HEK293 (cell line): ENCODE results near the gene SPATS1.
A peak's percentile ranks its signal among the peaks of the same experiment; 100 is the strongest.

Source experiments
- CTCF ChIA-PET: fragments of 350-600 bp; formaldehyde crosslinking; extraction: SDS; loops from one replicate; lab custom pipeline; 2021; ENCODE audit warnings: antibody characterized with exemption; lab: Yijun Ruan, JAX
- POLR2A ChIA-PET: fragments of 300-600 bp; formaldehyde crosslinking; extraction: SDS; loops from one replicate; lab custom pipeline; 2020; ENCODE audit warnings: antibody characterized with exemption, inconsistent platforms; lab: Yijun Ruan, JAX
- H3K27ac ChIP-seq: fragments of 200-500 bp; sonication (Bioruptor generic); 2 replicates; pipeline ENCODE4 v1.5.1; 2014; ENCODE audit warnings: low read depth, low read length, control low read depth, inconsistent platforms; ENCODE audit errors: extremely low read depth
- H3K36me3 ChIP-seq, 2 experiments: fragments of 200-500 bp in 1 of 2; sonication (Bioruptor generic) in 1 of 2; 1 replicate in 1 of 2; 2 replicates in 1 of 2; pipeline ENCODE4 v1.5.1; 2014 to 2017; ENCODE audit warnings: inconsistent platforms in 2 of 2, low read length in 2 of 2; ENCODE audit not compliant: control insufficient read depth in 2 of 2, insufficient read depth in 1 of 2
- H3K4me1 ChIP-seq: fragments of 200-500 bp; sonication (Bioruptor generic); 2 replicates; pipeline ENCODE4 v1.5.1; 2014; ENCODE audit warnings: mild to moderate bottlenecking, low read length, inconsistent platforms; ENCODE audit not compliant: control insufficient read depth, insufficient read depth
- H3K4me3 ChIP-seq: 2 replicates; pipeline ENCODE4 v1.5.1; 2011; ENCODE audit warnings: low read depth, mild to moderate bottlenecking, control low read depth, low read length, moderate library complexity
- H3K9me3 ChIP-seq: fragments of 200-500 bp; sonication (Bioruptor generic); 2 replicates; pipeline ENCODE4 v1.5.1; 2014; ENCODE audit warnings: low read depth, low read length, inconsistent platforms; ENCODE audit not compliant: control insufficient read depth, insufficient read depth
- EGR2 ChIP-seq: fragments of 450-650 bp; formaldehyde crosslinking; IDR thresholded peaks from 2 replicates; pipeline ENCODE4 v1.5.1; 2016; ENCODE audit warnings: low read depth, missing biosample characterization, missing genetic modification characterization
- GLIS1 ChIP-seq: fragments of 450-650 bp; formaldehyde crosslinking; IDR thresholded peaks from 2 replicates; pipeline ENCODE4 v1.5.1; 2016; ENCODE audit warnings: missing biosample characterization, missing genetic modification characterization
- KLF10 ChIP-seq: fragments of 450-650 bp; IDR thresholded peaks from 2 replicates; pipeline ENCODE4 v1.5.1; 2018; ENCODE audit warnings: missing biosample characterization, mild to moderate bottlenecking, missing genetic modification characterization
- PRDM10 ChIP-seq: fragments of 450-650 bp; formaldehyde crosslinking; IDR thresholded peaks from 2 replicates; pipeline ENCODE4 v1.5.1; 2016; ENCODE audit warnings: missing biosample characterization, missing genetic modification characterization
- PRDM2 ChIP-seq: fragments of 450-650 bp; formaldehyde crosslinking; IDR thresholded peaks from 2 replicates; pipeline ENCODE4 v1.5.1; 2016; ENCODE audit warnings: missing biosample characterization, missing genetic modification characterization, borderline replicate concordance
- SP3 ChIP-seq: fragments of 450-650 bp; formaldehyde crosslinking; IDR thresholded peaks from 2 replicates; pipeline ENCODE4 v1.5.1; 2016; ENCODE audit warnings: missing biosample characterization, missing genetic modification characterization
- YY2 ChIP-seq: fragments of 450-650 bp; formaldehyde crosslinking; IDR thresholded peaks from 2 replicates; pipeline ENCODE4 v1.5.1; 2016; ENCODE audit warnings: missing biosample characterization, missing genetic modification characterization
- ZBTB7A ChIP-seq: fragments of 450-650 bp; formaldehyde crosslinking; IDR thresholded peaks from 2 replicates; pipeline ENCODE4 v1.5.1; 2016; ENCODE audit warnings: low read depth, missing biosample characterization, missing genetic modification characterization
- ZFP41 ChIP-seq: fragments of 450-650 bp; formaldehyde crosslinking; IDR thresholded peaks from 2 replicates; pipeline ENCODE4 v1.5.1; 2016; ENCODE audit warnings: missing biosample characterization, missing genetic modification characterization, borderline replicate concordance
- ZNF2 ChIP-seq: fragments of 450-650 bp; formaldehyde crosslinking; IDR thresholded peaks from 2 replicates; pipeline ENCODE4 v1.5.1; 2016; ENCODE audit warnings: missing biosample characterization, missing genetic modification characterization
- ZNF341 ChIP-seq: fragments of 450-650 bp; formaldehyde crosslinking; IDR thresholded peaks from 2 replicates; pipeline ENCODE4; 2016; ENCODE audit warnings: low read depth, missing biosample characterization, missing genetic modification characterization
- ZNF366 ChIP-seq: fragments of 450-650 bp; formaldehyde crosslinking; conservative IDR thresholded peaks from 2 replicates; pipeline ENCODE4 v1.5.1; 2016; ENCODE audit warnings: missing biosample characterization, missing genetic modification characterization
- ZNF404 ChIP-seq: fragments of 450-650 bp; formaldehyde crosslinking; IDR thresholded peaks from 2 replicates; pipeline ENCODE4 v1.5.1; 2017; ENCODE audit warnings: missing biosample characterization, missing genetic modification characterization
- ZNF521 ChIP-seq: fragments of 450-650 bp; formaldehyde crosslinking; IDR thresholded peaks from 2 replicates; pipeline ENCODE4 v1.5.1; 2017; ENCODE audit warnings: missing biosample characterization, mild to moderate bottlenecking, missing genetic modification characterization
- ZNF623 ChIP-seq: fragments of 450-650 bp; formaldehyde crosslinking; IDR thresholded peaks from 2 replicates; pipeline ENCODE4 v1.5.1; 2016; ENCODE audit warnings: missing biosample characterization, missing genetic modification characterization
- ZNF626 ChIP-seq: fragments of 450-650 bp; sonication (Bioruptor Pico); formaldehyde crosslinking; IDR thresholded peaks from 2 replicates; pipeline ENCODE4 v1.5.1; 2018; ENCODE audit warnings: missing biosample characterization, missing genetic modification characterization, inconsistent platforms
- ZNF629 ChIP-seq: fragments of 450-650 bp; formaldehyde crosslinking; IDR thresholded peaks from 2 replicates; pipeline ENCODE4 v1.5.1; 2017; ENCODE audit warnings: missing biosample characterization, missing genetic modification characterization
- ZNF707 ChIP-seq: fragments of 450-650 bp; formaldehyde crosslinking; IDR thresholded peaks from 2 replicates; pipeline ENCODE4 v1.5.1; 2016; ENCODE audit warnings: missing biosample characterization, missing genetic modification characterization

The SPATS1 gene

GRCh38 chr6:44367681-44368080 lies 25.2 kb downstream of the SPATS1 start:
- H3K36me3 ChIP-seq: no peaks in the 10 kb centered on the region
- TF ChIP-seq ZNF623 (tag by site-specific recombination) (no peak), ZNF341 (tag by site-specific recombination) (peak; percentile 59)
- TF ChIP-seq, all 188 proteins: peak for 1
- H3K4me1 ChIP-seq: no peaks in the 10 kb centered on the region
- H3K9me3 ChIP-seq: no peaks in the 10 kb centered on the region
- ChIA-PET CTCF (interaction anchor here (1.0 to 1.9 kb wide), 2 partner anchors 24 to 101 kb away, joined by 4 to 7 read pairs; no protein-coding TSS in a partner anchor), POLR2A (interaction anchor here (0.9 kb wide), 1 partner anchor 20 kb away, joined by 3 read pairs; the partner anchor contains the start of gene CDC5L)
- no peak overlapping the region for H3K27ac ChIP-seq
- no peak overlapping the region for H3K4me3 ChIP-seq

- TF ChIP-seq ZNF404 (tag by site-specific recombination) (no peak), ZFP41 (tag by site-specific recombination) (no peak), ZNF2 (tag by site-specific recombination) (no peak), PRDM2 (no peak), GLIS1 (no peak), ZNF629 (tag by site-specific recombination) (no peak), EGR2 (tag by site-specific recombination) (no peak), KLF10 (tag by site-specific recombination) (no peak), ZNF707 (tag by site-specific recombination) (no peak), SP3 (tag by site-specific recombination) (no peak), ZNF626 (tag by site-specific recombination) (no peak), PRDM10 (tag by site-specific recombination) (no peak), ZNF366 (tag by site-specific recombination) (no peak), ZNF521 (no peak), ZBTB7A (no peak), YY2 (no peak)
- Histone ChIP-seq H3K4me3 (no peak overlapping the region), H3K4me1 (no peaks in the 10 kb centered on the region), H3K27ac (no peak overlapping the region), H3K9me3 (no peaks in the 10 kb centered on the region), H3K36me3 (no peaks in the 10 kb centered on the region)
- ChIA-PET POLR2A (no interaction called here), CTCF (interaction anchor here (0.6 kb wide), 1 partner anchor 240 kb away, joined by 3 read pairs; no protein-coding TSS in a partner anchor)
These were observed 30.6 kb downstream of the SPATS1 start for GRCh38 chr6:44373051-44373450.
